DOHH2 (cell line): ENCODE measurements around the gene POM121.
"Not testable (repeated sequence)": the region's sequence is repeated elsewhere in the genome, so short reads cannot be mapped to it uniquely, and the experiment has no call there.

Source experiments
- CTCF ChIP-seq: fragments of 200-600 bp; sonication (generic); IDR thresholded peaks from one replicate; pipeline ENCODE4 v1.5.1; 2014; ENCODE audit warnings: antibody characterized with exemption, mild to moderate bottlenecking, low read depth, low read length; ENCODE audit not compliant: poor library complexity, severe bottlenecking
- EZH2phosphoT487 ChIP-seq: fragments of 200-600 bp; sonication (generic); IDR thresholded peaks from 2 replicates; pipeline ENCODE4 v1.6.1; 2017; ENCODE audit warnings: borderline replicate concordance, mild to moderate bottlenecking, antibody characterized with exemption, low read length, moderate library complexity, mixed read lengths

GRCh38 chr7:72945597-72945996, 20.7 kb downstream of the POM121 start:
- not testable (repeated sequence) for TF ChIP-seq CTCF, EZH2phosphoT487
